ENCODE measurements around the gene RIN2. TPM values are rescaled to one million over a fixed set of nuclear protein-coding genes. Genes with fewer than 3 reads are reported as not detected.

The RIN2 gene
- total RNA-seq, 4 donors from 2014 or later = 17.9 to 30.9 (median 22.6) TPM

DNA sequence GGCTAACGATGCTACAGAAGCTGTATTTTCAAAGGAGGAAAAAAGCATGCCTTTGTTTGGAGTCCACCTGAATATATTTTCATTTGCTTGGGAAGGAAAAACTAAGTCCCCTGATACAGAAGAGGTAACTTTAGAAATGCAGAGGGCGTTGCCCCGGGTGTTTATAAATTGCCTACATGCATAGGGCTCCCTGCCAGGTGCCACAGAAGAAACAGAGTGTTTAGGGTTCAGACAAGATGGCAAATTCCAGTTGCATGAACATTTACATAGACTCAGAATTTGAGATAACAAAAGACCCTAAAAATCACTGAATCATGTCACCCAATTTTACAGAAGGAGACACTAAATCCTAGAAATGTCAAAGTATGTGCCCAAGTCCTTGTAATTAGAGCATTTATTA is 19.9 kb downstream of the RIN2 start:
- H3K27me3 ChIP-seq = no peaks in the 10 kb centered on the region
- H3K9me3 ChIP-seq = no peaks in the 10 kb centered on the region
- no peak overlapping the region for H3K4me3 ChIP-seq
- in situ Hi-C loops (cut with MboI; ENCODE audit: low sequenced_read_pairs in 4 of 4) (loop anchor here in 1 of 4 donors (25.0 kb wide), 1 partner anchor 91 kb away; no protein-coding TSS in a partner anchor), intact Hi-C loops (cut with DNase I; ENCODE audit: low total_unique reads) (loop anchor here (5.0 kb wide), 1 partner anchor 86 kb away; no protein-coding TSS in a partner anchor)
- H3K4me1 ChIP-seq = peaks cover 52 to 74% of the 10 kb centered on the region in 2 donors
- H3K36me3 ChIP-seq = no peaks in the 10 kb centered on the region
- DNase-seq (no peak), ATAC-seq (no peak)
- TF ChIP-seq, protein P1, sequence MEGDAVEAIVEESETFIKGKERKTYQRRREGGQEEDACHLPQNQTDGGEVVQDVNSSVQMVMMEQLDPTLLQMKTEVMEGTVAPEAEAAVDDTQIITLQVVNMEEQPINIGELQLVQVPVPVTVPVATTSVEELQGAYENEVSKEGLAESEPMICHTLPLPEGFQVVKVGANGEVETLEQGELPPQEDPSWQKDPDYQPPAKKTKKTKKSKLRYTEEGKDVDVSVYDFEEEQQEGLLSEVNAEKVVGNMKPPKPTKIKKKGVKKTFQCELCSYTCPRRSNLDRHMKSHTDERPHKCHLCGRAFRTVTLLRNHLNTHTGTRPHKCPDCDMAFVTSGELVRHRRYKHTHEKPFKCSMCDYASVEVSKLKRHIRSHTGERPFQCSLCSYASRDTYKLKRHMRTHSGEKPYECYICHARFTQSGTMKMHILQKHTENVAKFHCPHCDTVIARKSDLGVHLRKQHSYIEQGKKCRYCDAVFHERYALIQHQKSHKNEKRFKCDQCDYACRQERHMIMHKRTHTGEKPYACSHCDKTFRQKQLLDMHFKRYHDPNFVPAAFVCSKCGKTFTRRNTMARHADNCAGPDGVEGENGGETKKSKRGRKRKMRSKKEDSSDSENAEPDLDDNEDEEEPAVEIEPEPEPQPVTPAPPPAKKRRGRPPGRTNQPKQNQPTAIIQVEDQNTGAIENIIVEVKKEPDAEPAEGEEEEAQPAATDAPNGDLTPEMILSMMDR (IDR thresholded peaks at IDR 0.05 in 4 of 5, conservative IDR thresholded peaks at IDR 0.05 in 1 of 5) = no peak
- no peak for TF ChIP-seq POLR2A (IDR thresholded peaks at IDR 0.05)
- peak overlapping the region; percentile 25 to 52 (median 28) for H3K27ac ChIP-seq

DNA sequence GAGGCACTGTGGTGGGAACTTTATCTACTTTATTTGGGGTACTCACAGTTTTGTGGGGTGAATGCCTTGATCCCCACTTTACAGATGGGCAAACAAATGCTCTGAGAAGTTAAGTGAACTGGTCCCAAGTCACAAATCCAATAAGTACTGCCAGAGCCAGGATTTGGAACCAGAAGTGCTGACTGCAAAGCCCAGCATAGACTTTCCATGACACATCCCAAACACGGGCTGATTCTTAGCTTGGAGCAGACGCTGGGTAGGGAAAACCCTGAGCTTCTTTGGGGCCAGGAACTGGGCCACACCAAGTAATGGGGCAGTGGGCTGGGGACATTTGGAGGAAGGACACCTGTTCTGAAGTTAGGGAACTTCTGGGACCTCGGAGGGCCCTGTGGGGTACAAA is 20.3 kb downstream of the RIN2 start:
- intact Hi-C loops (cut with DNase I; ENCODE audit: low total_unique reads) = loop anchor here (5.0 kb wide), 1 partner anchor 86 kb away; no protein-coding TSS in a partner anchor
- H3K36me3 ChIP-seq = no peaks in the 10 kb centered on the region
- peak; percentile 66 to 68 for ATAC-seq
- no peaks in the 10 kb centered on the region for H3K27me3 ChIP-seq
- TF ChIP-seq, protein P1 (IDR thresholded peaks at IDR 0.05 in 4 of 5, conservative IDR thresholded peaks at IDR 0.05 in 1 of 5) = no peak
- no peak for TF ChIP-seq POLR2A (IDR thresholded peaks at IDR 0.05)
- in situ Hi-C loops (cut with MboI; ENCODE audit: low sequenced_read_pairs in 4 of 4) = loop anchor here in 1 of 4 donors (25.0 kb wide), 1 partner anchor 91 kb away; no protein-coding TSS in a partner anchor
- H3K4me3 ChIP-seq = no peak overlapping the region
- DNase-seq = no peak
- H3K9me3 ChIP-seq = no peaks in the 10 kb centered on the region
- peak overlapping the region; percentile 24 to 52 (median 28) for H3K27ac ChIP-seq
- H3K4me1 ChIP-seq = peaks cover 49 to 71% of the 10 kb centered on the region in 2 donors

DNA sequence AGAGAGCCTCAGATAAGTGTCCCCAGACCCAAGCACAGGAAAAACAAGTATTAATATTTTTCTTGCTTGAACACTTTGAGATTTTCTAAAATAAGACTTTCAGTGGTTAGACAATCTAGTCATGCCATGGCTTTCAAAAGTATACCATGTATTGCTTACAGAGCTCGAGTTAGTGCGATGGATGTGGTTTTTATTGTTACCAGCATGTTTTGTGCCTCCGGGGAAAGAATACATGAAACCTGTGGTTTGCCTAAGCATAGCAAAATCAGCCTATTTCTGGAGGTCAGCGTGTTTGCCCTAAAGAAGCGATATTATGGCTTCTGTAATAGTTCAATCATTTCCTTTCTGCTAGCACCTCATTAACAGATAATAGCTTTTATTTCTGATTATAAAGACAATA is 21.6 kb downstream of the RIN2 start:
- H3K27me3 ChIP-seq = no peaks in the 10 kb centered on the region
- peak overlapping the region in 2 of 4 donors; percentile 30 to 52 for H3K27ac ChIP-seq
- no peaks in the 10 kb centered on the region for H3K9me3 ChIP-seq
- DNase-seq (no peak), ATAC-seq (no peak)
- TF ChIP-seq, protein P1 (IDR thresholded peaks at IDR 0.05 in 4 of 5, conservative IDR thresholded peaks at IDR 0.05 in 1 of 5) = no peak
- no peaks in the 10 kb centered on the region for H3K36me3 ChIP-seq
- H3K4me1 ChIP-seq = peaks cover 46 to 74% of the 10 kb centered on the region in 2 donors
- H3K4me3 ChIP-seq = no peak overlapping the region
- in situ Hi-C loops (cut with MboI; ENCODE audit: low sequenced_read_pairs in 4 of 4) (loop anchor here (5.0 to 25.0 kb wide), 5 partner anchors 92 to 218 kb away; no protein-coding TSS in a partner anchor), intact Hi-C loops (cut with DNase I; ENCODE audit: low total_unique reads) (loop anchor here (5.0 kb wide), 1 partner anchor 87 kb away; no protein-coding TSS in a partner anchor)

DNA sequence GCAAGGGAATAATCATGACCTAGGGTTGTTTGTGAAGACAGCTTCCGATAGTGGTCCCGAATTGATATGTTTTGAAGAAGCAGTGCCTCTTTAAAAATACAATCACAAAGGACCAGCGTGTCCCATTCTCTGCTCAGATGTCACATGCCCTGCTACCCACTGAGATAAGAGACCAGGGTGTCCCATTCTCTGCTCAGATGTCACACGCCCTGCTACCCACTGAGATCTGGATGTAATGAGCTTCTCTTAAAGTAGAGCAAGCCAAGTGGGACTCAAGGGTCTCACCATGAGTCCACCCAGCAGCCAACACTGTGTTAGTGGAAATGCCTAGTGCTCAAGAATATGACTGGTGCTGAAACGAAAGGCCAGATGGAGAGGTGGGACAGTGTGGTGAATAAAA is 22.2 kb downstream of the RIN2 start:
- no peak for DNase-seq
- H3K36me3 ChIP-seq = no peaks in the 10 kb centered on the region
- in situ Hi-C loops (cut with MboI; ENCODE audit: low sequenced_read_pairs in 4 of 4) = loop anchor here (5.0 to 25.0 kb wide), 5 partner anchors 93 to 217 kb away; no protein-coding TSS in a partner anchor
- H3K27ac ChIP-seq = peak overlapping the region in 1 of 4 donors; percentile 52
- no peaks in the 10 kb centered on the region for H3K9me3 ChIP-seq
- TF ChIP-seq, protein P1 (IDR thresholded peaks at IDR 0.05 in 4 of 5, conservative IDR thresholded peaks at IDR 0.05 in 1 of 5) = no peak
- TF ChIP-seq POLR2A (IDR thresholded peaks at IDR 0.05) = no peak
- peaks cover 46 to 74% of the 10 kb centered on the region in 2 donors for H3K4me1 ChIP-seq
- intact Hi-C loops (cut with DNase I; ENCODE audit: low total_unique reads) = no loop called here
- H3K4me3 ChIP-seq = no peak overlapping the region
- no peaks in the 10 kb centered on the region for H3K27me3 ChIP-seq
- no peak for ATAC-seq

Measured in gastrocnemius medialis (tissue), 4 donors.